ENCODE measurements around the gene MACROD2. TPM values are rescaled to one million over a fixed set of nuclear protein-coding genes. Genes with fewer than 3 reads are reported as not detected.

MACROD2 gene
- total RNA-seq, 1 experiment from 2014 or later: 1.4 TPM

- DNase-seq (ENCODE audit: low spot score): no peak
- intact Hi-C loops (cut with micrococcal nuclease; ENCODE audit: unreplicated experiment): no loop called here
Observed at GRCh38 chr20:14505476-14505875, 510.2 kb downstream of the MACROD2 start.

GRCh38 chr20:14507711-14508110 lies 512.4 kb downstream of the MACROD2 start:
- H3K36me3 ChIP-seq (ENCODE audit: insufficient read depth, low read length, poor library complexity, severe bottlenecking): no peaks in the 10 kb centered on the region
- intact Hi-C loops (cut with micrococcal nuclease; ENCODE audit: unreplicated experiment): no loop called here
- H3K27me3 ChIP-seq (replicated peaks; ENCODE audit: insufficient read depth, low read depth, low read length, poor library complexity): no peaks in the 10 kb centered on the region
- no peak overlapping the region for H3K4me3 ChIP-seq (ENCODE audit: low read depth, low read length, poor library complexity, severe bottlenecking)
- no peak for DNase-seq (ENCODE audit: low spot score)
- BruUV-seq (replicated peaks): no TSS peak
- TF ChIP-seq CTCF (conservative IDR thresholded peaks at IDR 0.05; ENCODE audit: low read depth, low read length) (no peak), EZH2 (IDR thresholded peaks at IDR 0.05; ENCODE audit: borderline replicate concordance, low read depth, low read length, poor library complexity, severe bottlenecking) (no peak)
- H3K27ac ChIP-seq (ENCODE audit: low read depth, low read length, poor library complexity, severe bottlenecking): no peak overlapping the region
- ChIA-PET POLR2A (ENCODE audit: low non-redundant PET) (no interaction called here), CTCF (no interaction called here)
- no peaks in the 10 kb centered on the region for H3K4me1 ChIP-seq (ENCODE audit: insufficient read depth, low read length, poor library complexity, severe bottlenecking)
- H3K9me3 ChIP-seq (ENCODE audit: low read depth, low read length, poor library complexity, severe bottlenecking): no peaks in the 10 kb centered on the region

More at GRCh38 chr20:14505476-14505875, 510.2 kb downstream of the MACROD2 start:
- Histone ChIP-seq H3K4me3 (ENCODE audit: low read depth, low read length, poor library complexity, severe bottlenecking) (no peak overlapping the region), H3K9me3 (ENCODE audit: low read depth, low read length, poor library complexity, severe bottlenecking) (no peaks in the 10 kb centered on the region), H3K4me1 (ENCODE audit: insufficient read depth, low read length, poor library complexity, severe bottlenecking) (no peaks in the 10 kb centered on the region), H3K36me3 (ENCODE audit: insufficient read depth, low read length, poor library complexity, severe bottlenecking) (no peaks in the 10 kb centered on the region), H3K27me3 (replicated peaks; ENCODE audit: insufficient read depth, low read depth, low read length, poor library complexity) (no peaks in the 10 kb centered on the region), H3K27ac (ENCODE audit: low read depth, low read length, poor library complexity, severe bottlenecking) (no peak overlapping the region)
- ChIA-PET POLR2A (ENCODE audit: low non-redundant PET) (no interaction called here), CTCF (no interaction called here)
- BruUV-seq (replicated peaks): no TSS peak
- TF ChIP-seq EZH2 (IDR thresholded peaks at IDR 0.05; ENCODE audit: borderline replicate concordance, low read depth, low read length, poor library complexity, severe bottlenecking) (no peak), CTCF (conservative IDR thresholded peaks at IDR 0.05; ENCODE audit: low read depth, low read length) (no peak)

GRCh38 chr20:14510341-14510740 lies 515.0 kb downstream of the MACROD2 start:
- ChIA-PET POLR2A (ENCODE audit: low non-redundant PET) (no interaction called here), CTCF (no interaction called here)
- TF ChIP-seq CTCF (conservative IDR thresholded peaks at IDR 0.05; ENCODE audit: low read depth, low read length): no peak
- TF ChIP-seq EZH2 (IDR thresholded peaks at IDR 0.05; ENCODE audit: borderline replicate concordance, low read depth, low read length, poor library complexity, severe bottlenecking): no peak
- Histone ChIP-seq H3K4me1 (ENCODE audit: insufficient read depth, low read length, poor library complexity, severe bottlenecking) (no peaks in the 10 kb centered on the region), H3K9me3 (ENCODE audit: low read depth, low read length, poor library complexity, severe bottlenecking) (peaks cover 7% of the 10 kb centered on the region), H3K36me3 (ENCODE audit: insufficient read depth, low read length, poor library complexity, severe bottlenecking) (no peaks in the 10 kb centered on the region), H3K27ac (ENCODE audit: low read depth, low read length, poor library complexity, severe bottlenecking) (no peak overlapping the region), H3K4me3 (ENCODE audit: low read depth, low read length, poor library complexity, severe bottlenecking) (no peak overlapping the region), H3K27me3 (replicated peaks; ENCODE audit: insufficient read depth, low read depth, low read length, poor library complexity) (no peaks in the 10 kb centered on the region)
- intact Hi-C loops (cut with micrococcal nuclease; ENCODE audit: unreplicated experiment): no loop called here
- no TSS peak for BruUV-seq (replicated peaks)
- no peak for DNase-seq (ENCODE audit: low spot score)
